SKM-1 (cell line): ENCODE data around the gene NAV2.

Source experiments
- DNase-seq: peaks from one replicate; lab custom pipeline; 2025; ENCODE audit not compliant: unreplicated experiment; lab: John Stamatoyannopoulos, UW

NAV2 gene

GRCh38 chr11:19714387-19715363 is 2.0 kb downstream of the NAV2 start:
- DNase-seq, result no peak

GRCh38 chr11:19715373-19715772 is 2.7 kb downstream of the NAV2 start:
- DNase-seq, result no peak

- DNase-seq, result no peak
Measured at GRCh38 chr11:19718051-19718450, 5.4 kb downstream of the NAV2 start.

- DNase-seq, result no peak
Measured at GRCh38 chr11:19718951-19719350, 6.3 kb downstream of the NAV2 start.

- DNase-seq, result no peak
Measured at GRCh38 chr11:19719960-19720359, 7.3 kb downstream of the NAV2 start.

GRCh38 chr11:19721176-19721575 is 8.5 kb downstream of the NAV2 start:
- DNase-seq, result no peak

GRCh38 chr11:19722702-19723101 is 10.1 kb downstream of the NAV2 start:
- DNase-seq, result no peak

GRCh38 chr11:19723572-19724342 is 11.1 kb downstream of the NAV2 start:
- no peak for DNase-seq

GRCh38 chr11:19724765-19725164 is 12.1 kb downstream of the NAV2 start:
- DNase-seq, result no peak

- DNase-seq, result no peak
Measured at GRCh38 chr11:19725379-19726079, 12.9 kb downstream of the NAV2 start.

GRCh38 chr11:19727246-19727645 is 14.6 kb downstream of the NAV2 start:
- DNase-seq, result no peak

- no peak for DNase-seq
Measured at GRCh38 chr11:19728436-19728835, 15.8 kb downstream of the NAV2 start.

GRCh38 chr11:19729141-19729540 is 16.5 kb downstream of the NAV2 start:
- DNase-seq, result no peak

- no peak for DNase-seq
Measured at GRCh38 chr11:19730373-19730772, 17.7 kb downstream of the NAV2 start.

- no peak for DNase-seq
Measured at GRCh38 chr11:19734171-19734570, 21.5 kb downstream of the NAV2 start.

GRCh38 chr11:19735157-19735908 is 22.7 kb downstream of the NAV2 start:
- DNase-seq, result no peak

GRCh38 chr11:19735909-19736498 is 23.4 kb downstream of the NAV2 start:
- DNase-seq, result no peak

GRCh38 chr11:19736831-19737230 is 24.2 kb downstream of the NAV2 start:
- DNase-seq, result no peak

- DNase-seq, result no peak
Measured at GRCh38 chr11:19737575-19737974, 24.9 kb downstream of the NAV2 start.

- no peak for DNase-seq
Measured at GRCh38 chr11:19738124-19738523, 25.5 kb downstream of the NAV2 start.
